Osteoblast (primary cell): Measurements from ENCODE around the gene CHST11. TPM values are rescaled to one million over a fixed set of nuclear protein-coding genes. Genes with fewer than 3 reads are reported as not detected.

Source experiments
- DNase-seq: peaks from one replicate; pipeline ENCODE4 v3.0.0; 2011; ENCODE audit warnings: low spot score, mixed read lengths; ENCODE audit not compliant: insufficient read length; ENCODE audit errors: missing footprints
- H2AFZ ChIP-seq: 2 replicates; pipeline ENCODE4 v1.6.0; 2011; ENCODE audit warnings: mild to moderate bottlenecking, low read length
- H3K27ac ChIP-seq: 2 replicates; pipeline ENCODE4 v1.5.1; 2011; ENCODE audit warnings: mild to moderate bottlenecking, low read depth, low read length, moderate library complexity
- H3K27me3 ChIP-seq: 2 replicates; pipeline ENCODE4 v1.6.0; 2012; ENCODE audit warnings: mild to moderate bottlenecking, control low read depth, inconsistent platforms, low read length, moderate library complexity; ENCODE audit not compliant: insufficient read depth
- H3K36me3 ChIP-seq: 2 replicates; pipeline ENCODE4 v1.5.1; 2011; ENCODE audit warnings: mild to moderate bottlenecking, low read length, control low read depth, moderate library complexity; ENCODE audit not compliant: insufficient read depth
- H3K4me1 ChIP-seq: 2 replicates; pipeline ENCODE4 v1.5.1; 2011; ENCODE audit warnings: mild to moderate bottlenecking, low read length, control low read depth, moderate library complexity; ENCODE audit not compliant: insufficient read depth
- H3K4me2 ChIP-seq: 2 replicates; pipeline ENCODE4 v1.6.0; 2011; ENCODE audit warnings: mild to moderate bottlenecking, low read length; ENCODE audit not compliant: insufficient read depth
- H3K4me3 ChIP-seq: fragments of 200-600 bp; sonication (generic); 3 replicates; pipeline ENCODE4 v1.5.1; 2012; ENCODE audit warnings: mild to moderate bottlenecking, low read length, inconsistent platforms; ENCODE audit not compliant: insufficient read depth
- H3K79me2 ChIP-seq: 2 replicates; pipeline ENCODE4 v1.6.0; 2012; ENCODE audit warnings: mild to moderate bottlenecking, low read length, control low read depth, inconsistent platforms; ENCODE audit not compliant: insufficient read depth
- H3K9me3 ChIP-seq: 2 replicates; pipeline ENCODE4 v1.5.1; 2011; ENCODE audit warnings: low read depth, low read length, control low read depth
- H4K20me1 ChIP-seq: 2 replicates; pipeline ENCODE4 v1.6.0; 2012; ENCODE audit warnings: mild to moderate bottlenecking, low read length, control low read depth; ENCODE audit not compliant: insufficient read depth
- total RNA-seq: library from RNA; depleted of rRNA; stranded (reverse); fragments of >200 nt; gene quantifications from 2 replicates; pipeline ENCODE4 v1.2.3, GENCODE V29; 2012
- TF ChIP-seq, protein P1 (sequence below): IDR thresholded peaks from 2 replicates; pipeline ENCODE4 v1.5.1; 2011; ENCODE audit warnings: mild to moderate bottlenecking, low read depth, low read length, moderate library complexity; ENCODE audit errors: extremely low read depth

CHST11 gene
- total RNA-seq, 1 donor = 24.6 TPM

DNA sequence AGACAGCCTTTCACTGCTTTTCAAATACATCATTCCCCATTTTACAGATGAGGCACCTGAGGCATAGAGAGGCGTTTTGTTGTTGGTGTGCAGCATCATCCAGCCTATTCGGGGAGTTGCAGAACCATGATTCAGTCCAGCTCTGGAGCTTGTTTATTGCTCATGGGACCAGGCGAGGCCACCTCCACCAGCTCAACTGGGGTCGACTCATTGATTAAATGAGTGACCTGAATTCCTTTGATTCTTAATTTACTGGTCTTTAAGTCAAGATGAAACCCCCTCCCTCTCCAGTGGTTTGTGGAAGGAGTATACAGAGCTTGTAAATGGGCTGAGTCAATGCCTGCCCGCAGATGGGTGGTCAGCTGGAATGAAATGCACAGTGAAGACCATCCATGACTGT is 161.9 kb downstream of the CHST11 start:
- Histone ChIP-seq H3K36me3 (no peaks in the 10 kb centered on the region), H3K4me2 (no peak overlapping the region), H3K27ac (no peak overlapping the region), H3K4me1 (no peaks in the 10 kb centered on the region), H3K4me3 (no peak overlapping the region), H3K79me2 (peaks cover 2% of the 10 kb centered on the region), H3K9me3 (no peaks in the 10 kb centered on the region), H2AFZ (no peak overlapping the region), H3K27me3 (no peaks in the 10 kb centered on the region), H4K20me1 (peaks cover 3% of the 10 kb centered on the region)
- TF ChIP-seq, protein P1, sequence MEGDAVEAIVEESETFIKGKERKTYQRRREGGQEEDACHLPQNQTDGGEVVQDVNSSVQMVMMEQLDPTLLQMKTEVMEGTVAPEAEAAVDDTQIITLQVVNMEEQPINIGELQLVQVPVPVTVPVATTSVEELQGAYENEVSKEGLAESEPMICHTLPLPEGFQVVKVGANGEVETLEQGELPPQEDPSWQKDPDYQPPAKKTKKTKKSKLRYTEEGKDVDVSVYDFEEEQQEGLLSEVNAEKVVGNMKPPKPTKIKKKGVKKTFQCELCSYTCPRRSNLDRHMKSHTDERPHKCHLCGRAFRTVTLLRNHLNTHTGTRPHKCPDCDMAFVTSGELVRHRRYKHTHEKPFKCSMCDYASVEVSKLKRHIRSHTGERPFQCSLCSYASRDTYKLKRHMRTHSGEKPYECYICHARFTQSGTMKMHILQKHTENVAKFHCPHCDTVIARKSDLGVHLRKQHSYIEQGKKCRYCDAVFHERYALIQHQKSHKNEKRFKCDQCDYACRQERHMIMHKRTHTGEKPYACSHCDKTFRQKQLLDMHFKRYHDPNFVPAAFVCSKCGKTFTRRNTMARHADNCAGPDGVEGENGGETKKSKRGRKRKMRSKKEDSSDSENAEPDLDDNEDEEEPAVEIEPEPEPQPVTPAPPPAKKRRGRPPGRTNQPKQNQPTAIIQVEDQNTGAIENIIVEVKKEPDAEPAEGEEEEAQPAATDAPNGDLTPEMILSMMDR = no peak
- DNase-seq = no peak

DNA sequence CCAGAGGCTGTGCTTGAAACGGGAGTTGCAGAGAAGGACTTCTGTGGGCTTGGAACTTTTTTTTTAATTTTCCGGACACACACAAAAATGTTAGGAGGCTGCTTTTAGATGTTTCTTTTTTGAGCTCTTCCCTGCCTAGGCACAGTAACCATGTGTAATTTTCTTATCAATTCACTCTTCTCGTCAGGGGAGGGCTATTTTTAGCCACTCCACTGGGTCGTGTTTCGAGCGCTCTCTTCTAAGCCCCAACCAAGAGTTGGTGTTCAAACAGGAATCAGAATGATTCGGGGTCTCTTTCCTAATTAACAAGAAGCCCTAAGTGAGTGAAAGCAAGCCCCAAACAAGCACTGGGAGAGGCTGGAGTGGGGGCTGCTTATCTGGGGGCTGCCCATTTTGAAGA is 162.6 kb downstream of the CHST11 start:
- Histone ChIP-seq H3K4me1 (no peaks in the 10 kb centered on the region), H3K36me3 (no peaks in the 10 kb centered on the region), H3K9me3 (no peaks in the 10 kb centered on the region), H3K27me3 (no peaks in the 10 kb centered on the region), H2AFZ (no peak overlapping the region), H3K27ac (no peak overlapping the region), H4K20me1 (peaks cover 3% of the 10 kb centered on the region), H3K4me2 (no peak overlapping the region), H3K4me3 (no peak overlapping the region), H3K79me2 (peaks cover 4% of the 10 kb centered on the region)
- TF ChIP-seq, protein P1 = no peak
- no peak for DNase-seq

DNA sequence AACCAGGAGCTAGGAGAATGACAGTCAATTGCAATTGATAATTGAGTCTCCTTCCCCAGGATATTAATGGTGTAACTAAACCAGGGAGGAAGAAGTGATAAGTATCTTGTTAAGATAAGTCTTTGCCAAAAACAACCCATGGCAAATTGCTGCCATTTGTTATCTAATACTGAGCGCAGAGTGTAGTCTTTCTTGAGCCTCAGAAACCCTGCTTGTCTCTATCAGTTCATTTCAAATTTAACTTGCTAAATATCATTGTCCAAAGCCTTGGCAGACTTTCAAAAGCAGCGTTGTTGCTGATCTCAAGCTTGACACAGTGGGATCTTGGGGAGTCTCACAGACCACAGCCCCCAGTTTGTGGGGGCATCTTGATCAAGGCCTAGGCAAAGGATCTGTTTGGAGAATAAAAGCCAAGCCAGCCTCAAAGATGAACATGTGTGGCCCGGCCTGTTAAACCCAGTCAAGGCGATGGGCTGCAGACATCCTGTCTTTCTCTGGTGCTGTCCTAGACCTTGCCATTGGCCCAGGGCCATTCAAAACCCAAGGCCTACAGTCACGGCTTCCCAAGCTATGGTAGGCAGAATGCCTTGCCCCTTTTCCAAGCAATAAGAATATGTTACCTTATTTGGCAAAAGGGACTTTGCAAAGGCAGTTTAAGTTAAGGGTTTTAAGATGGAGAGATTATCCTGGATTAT is 164.2 kb downstream of the CHST11 start:
- Histone ChIP-seq H3K4me3 (no peak overlapping the region), H3K27ac (no peak overlapping the region), H2AFZ (no peak overlapping the region), H4K20me1 (peaks cover 3% of the 10 kb centered on the region), H3K79me2 (peaks cover 6% of the 10 kb centered on the region), H3K36me3 (no peaks in the 10 kb centered on the region), H3K4me1 (no peaks in the 10 kb centered on the region), H3K27me3 (no peaks in the 10 kb centered on the region), H3K4me2 (no peak overlapping the region), H3K9me3 (no peaks in the 10 kb centered on the region)
- TF ChIP-seq, protein P1 = no peak
- DNase-seq = no peak

DNA sequence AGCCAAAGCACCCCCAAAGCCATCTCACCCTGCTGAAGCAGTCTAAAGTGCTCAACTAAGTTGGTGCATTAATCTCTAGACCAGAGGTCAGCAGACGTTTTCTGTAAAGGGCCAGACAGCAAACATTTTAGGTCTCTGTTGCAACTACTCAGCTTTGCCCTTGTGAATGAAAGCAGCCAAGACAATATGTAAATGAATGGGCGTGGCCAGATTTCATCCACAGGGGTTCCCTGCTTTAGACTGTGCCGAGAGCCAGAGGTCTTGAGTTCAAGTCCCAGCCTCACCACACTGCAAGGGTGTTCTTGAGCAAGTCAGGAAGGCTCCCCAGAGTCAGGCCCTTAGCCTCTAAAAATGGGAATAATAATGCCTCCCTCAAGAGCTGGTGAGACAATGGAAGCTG is 166.2 kb downstream of the CHST11 start:
- no peak overlapping the region for H2AFZ ChIP-seq
- no peaks in the 10 kb centered on the region for H3K36me3 ChIP-seq
- no peaks in the 10 kb centered on the region for H3K4me1 ChIP-seq
- no peaks in the 10 kb centered on the region for H3K27me3 ChIP-seq
- H3K79me2 ChIP-seq = peaks cover 9% of the 10 kb centered on the region
- no peak overlapping the region for H3K27ac ChIP-seq
- no peak overlapping the region for H3K4me2 ChIP-seq
- no peak overlapping the region for H3K4me3 ChIP-seq
- no peak for DNase-seq
- peaks cover 3% of the 10 kb centered on the region for H4K20me1 ChIP-seq
- TF ChIP-seq, protein P1 = no peak
- H3K9me3 ChIP-seq = no peaks in the 10 kb centered on the region
